ENCODE measurements around the gene MDN1. TPM values are rescaled to one million over a fixed set of nuclear protein-coding genes. Genes with fewer than 3 reads are reported as not detected.

The MDN1 gene
- total RNA-seq, 1 experiment from 2014 or later, result 3.8 TPM

DNA sequence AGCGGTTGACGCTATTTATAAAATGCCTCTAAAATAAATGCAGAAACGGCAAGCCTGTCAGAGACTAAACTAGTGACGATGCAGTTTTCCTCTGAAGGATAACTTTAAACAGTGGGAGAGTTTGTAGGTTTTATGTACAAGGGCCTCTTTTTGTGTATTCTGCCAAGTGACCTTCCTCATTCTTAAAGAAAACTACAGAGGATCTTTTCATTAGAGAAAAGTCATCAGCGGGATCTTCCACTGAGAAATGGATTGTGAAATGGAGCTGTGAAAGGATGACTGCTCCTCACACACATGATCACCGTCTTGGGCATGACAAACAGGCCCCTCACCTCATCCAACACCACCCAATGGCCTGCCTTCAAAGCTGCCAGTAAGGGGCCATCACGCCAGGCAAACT is 92.1 kb downstream of the MDN1 start:
- in situ Hi-C loops (cut with HindIII; ENCODE audit: low pct_unique_long_range_greater_than_20kb, low sequenced_read_pairs), result no loop called here
- no peak for DNase-seq (ENCODE audit: low read depth)

DNA sequence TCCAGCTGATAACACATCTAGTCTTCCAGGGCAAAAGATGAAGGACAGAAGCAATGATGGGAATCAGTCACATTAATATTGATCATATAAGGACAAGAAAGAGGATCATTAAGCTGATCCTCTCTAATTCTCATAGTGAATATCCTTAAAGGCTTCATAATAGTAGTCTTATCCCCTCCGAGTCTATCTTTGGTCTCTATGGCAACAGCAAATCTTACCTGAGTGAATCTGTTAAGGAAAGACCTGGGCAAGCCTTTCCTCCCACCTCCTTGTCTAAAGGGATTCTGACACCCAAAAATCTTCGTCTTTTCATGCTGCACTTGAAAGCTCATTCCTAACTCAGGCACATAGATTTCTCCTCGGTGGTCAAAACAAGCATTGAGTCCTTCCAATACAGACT is 94.6 kb downstream of the MDN1 start:
- in situ Hi-C loops (cut with HindIII; ENCODE audit: low pct_unique_long_range_greater_than_20kb, low sequenced_read_pairs), result no loop called here
- DNase-seq (ENCODE audit: low read depth), result no peak

DNA sequence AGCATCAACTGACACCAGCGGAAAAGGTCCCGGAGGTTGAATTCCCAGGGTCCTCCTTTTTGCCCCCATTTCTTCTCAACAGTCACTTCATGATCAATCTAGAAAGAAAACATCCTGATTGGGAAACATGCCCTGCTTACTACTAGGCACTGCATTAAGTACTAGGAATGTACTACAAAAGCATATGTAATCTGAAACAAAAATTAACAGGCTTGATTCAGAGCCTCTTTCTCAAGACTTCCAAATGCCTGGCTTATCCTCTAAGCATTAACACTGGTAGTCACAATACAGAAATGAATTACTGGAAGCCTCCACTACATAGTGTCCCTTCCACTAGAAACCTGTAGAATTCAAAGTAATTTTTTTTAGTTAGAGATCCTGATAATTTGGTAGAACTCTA is 96.5 kb downstream of the MDN1 start:
- DNase-seq (ENCODE audit: low read depth), result no peak
- in situ Hi-C loops (cut with HindIII; ENCODE audit: low pct_unique_long_range_greater_than_20kb, low sequenced_read_pairs), result no loop called here

DNA sequence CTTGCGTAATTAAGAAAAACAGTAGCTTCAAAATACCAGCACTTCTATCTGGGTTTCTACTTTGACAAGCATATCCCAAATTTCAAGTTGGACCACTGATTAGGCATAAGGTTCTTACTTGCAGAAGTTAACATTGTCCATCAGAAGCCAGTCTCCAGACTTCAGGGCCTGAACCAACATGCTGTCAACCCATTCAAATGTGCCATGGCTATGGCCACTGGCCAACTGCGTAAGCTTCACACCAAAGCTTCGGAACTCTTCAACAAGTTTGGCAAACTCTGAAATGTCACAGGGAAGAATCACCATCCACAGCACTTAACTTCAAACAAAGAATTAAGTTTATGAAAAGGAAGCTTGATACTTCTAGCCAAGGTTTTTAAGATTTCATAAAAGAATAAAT is 103.1 kb downstream of the MDN1 start:
- in situ Hi-C loops (cut with HindIII; ENCODE audit: low pct_unique_long_range_greater_than_20kb, low sequenced_read_pairs), result no loop called here
- DNase-seq (ENCODE audit: low read depth), result no peak

DNA sequence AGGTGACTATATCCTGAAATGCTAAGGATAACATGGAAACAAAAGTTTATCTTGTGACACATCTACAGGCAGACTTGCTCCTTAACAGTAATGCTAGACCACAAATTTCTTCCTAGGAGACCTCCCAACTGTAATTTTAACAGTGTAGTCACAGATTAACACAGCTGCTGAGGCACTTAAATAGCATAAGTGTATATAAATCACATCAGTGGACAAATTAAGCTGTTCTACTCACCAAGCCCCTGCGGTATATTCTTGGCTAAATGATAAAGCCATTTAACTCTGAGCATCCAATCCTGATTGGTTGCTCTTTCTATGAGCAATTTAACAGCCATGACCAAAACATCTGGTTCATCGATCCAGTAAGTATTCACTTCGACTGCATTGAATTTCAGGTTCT is 107.8 kb downstream of the MDN1 start:
- in situ Hi-C loops (cut with HindIII; ENCODE audit: low pct_unique_long_range_greater_than_20kb, low sequenced_read_pairs), result no loop called here
- DNase-seq (ENCODE audit: low read depth), result no peak

DNA sequence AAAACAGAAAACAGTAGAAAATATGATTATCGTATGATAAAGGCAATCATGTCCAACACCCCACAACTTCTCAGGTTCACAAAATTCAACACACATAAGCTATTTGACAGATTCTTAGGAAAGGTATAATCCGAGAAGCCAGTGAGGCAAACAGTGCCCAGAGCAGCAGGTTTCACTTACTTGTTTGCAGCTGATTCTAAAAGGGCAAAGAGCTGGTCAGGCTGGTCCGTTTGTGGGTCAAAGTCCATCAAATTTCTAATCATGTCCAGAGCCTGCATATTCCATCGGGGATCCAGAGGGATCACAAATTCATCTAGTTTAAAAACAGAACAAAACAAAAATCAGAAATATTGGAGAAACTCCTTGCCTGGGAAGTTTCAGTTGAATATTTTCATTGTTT is 111.3 kb downstream of the MDN1 start:
- in situ Hi-C loops (cut with HindIII; ENCODE audit: low pct_unique_long_range_greater_than_20kb, low sequenced_read_pairs), result no loop called here
- DNase-seq (ENCODE audit: low read depth), result no peak

DNA sequence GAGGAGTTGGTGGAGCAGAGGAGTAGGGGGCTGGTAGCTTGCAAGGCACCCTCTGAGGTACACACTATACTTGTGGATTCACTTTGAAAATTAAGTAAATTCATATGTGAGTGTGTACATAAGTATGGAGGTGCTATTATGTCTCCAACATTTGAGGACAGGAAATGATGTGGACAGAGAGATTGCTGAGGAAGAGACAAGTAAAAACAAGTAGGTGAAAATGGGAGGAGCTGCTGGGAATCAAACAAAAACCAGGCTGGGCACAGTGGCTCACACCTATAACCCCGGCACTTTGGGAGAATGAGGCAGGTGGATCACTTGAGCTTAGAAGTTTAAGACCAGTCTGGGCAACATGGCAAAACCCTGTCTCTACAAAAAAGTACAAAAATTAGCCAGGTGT is 111.8 kb downstream of the MDN1 start:
- in situ Hi-C loops (cut with HindIII; ENCODE audit: low pct_unique_long_range_greater_than_20kb, low sequenced_read_pairs), result no loop called here

DNA sequence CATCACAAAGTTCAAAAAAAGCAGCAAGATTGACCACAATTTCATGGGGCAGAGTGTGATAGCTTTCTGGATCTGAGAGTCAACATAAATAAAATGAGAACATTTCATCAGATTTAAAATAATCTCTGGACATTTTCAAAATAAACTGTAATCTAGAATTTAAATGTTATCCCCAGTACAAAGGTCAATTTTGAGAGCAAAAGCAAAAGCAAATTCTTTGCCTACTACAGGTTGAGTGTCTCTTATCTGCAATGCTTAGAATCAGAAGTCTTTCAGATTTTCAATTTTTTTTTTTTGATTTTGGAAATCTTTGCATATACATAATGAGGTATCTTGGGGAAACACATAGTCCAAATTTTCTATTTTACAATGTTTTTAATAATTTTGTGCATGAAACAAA is 113.5 kb downstream of the MDN1 start:
- in situ Hi-C loops (cut with HindIII; ENCODE audit: low pct_unique_long_range_greater_than_20kb, low sequenced_read_pairs), result no loop called here
- DNase-seq (ENCODE audit: low read depth), result no peak

More for the DNA sequence above, 111.8 kb downstream of the MDN1 start:
- DNase-seq (ENCODE audit: low read depth), result no peak

DNA sequence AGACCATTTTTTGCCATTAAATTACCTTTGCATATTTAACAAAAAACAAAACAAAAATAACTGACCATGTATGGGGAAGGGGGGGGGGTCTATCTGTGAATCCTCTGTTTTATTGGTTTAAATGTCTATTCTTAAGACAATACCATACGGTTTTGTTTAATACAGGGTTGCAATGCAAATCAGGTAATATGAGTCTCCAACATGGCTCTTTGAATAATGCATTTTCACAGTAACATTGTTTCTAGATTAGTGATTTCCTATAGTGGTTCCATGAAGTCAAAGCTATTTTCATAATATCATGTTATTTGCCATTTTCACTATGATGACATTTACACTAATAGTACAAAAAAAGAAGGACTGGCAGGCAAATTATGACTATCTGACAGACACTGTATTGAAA is 116.3 kb downstream of the MDN1 start:
- no peak for DNase-seq (ENCODE audit: low read depth)
- in situ Hi-C loops (cut with HindIII; ENCODE audit: low pct_unique_long_range_greater_than_20kb, low sequenced_read_pairs), result no loop called here

DNA sequence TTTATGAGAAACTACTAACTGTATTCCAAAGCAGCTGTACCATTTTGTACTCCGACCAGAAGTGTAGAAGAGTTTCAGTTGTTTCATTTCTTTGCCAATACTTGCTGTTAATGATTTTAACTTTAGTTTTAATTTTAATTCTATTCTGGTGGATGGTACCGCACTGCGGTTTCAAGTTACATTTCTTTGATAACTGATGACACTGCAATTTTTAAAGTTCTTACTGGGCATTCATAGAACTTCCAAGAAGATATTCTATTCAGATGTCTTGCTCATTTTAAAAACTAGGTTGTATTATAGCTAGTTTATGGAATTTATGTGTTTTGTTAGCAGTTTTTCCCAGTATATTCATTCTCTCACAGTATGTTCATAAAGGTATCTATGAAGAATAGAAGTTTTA is 117.2 kb downstream of the MDN1 start:
- in situ Hi-C loops (cut with HindIII; ENCODE audit: low pct_unique_long_range_greater_than_20kb, low sequenced_read_pairs), result no loop called here
- DNase-seq (ENCODE audit: low read depth), result no peak

DNA sequence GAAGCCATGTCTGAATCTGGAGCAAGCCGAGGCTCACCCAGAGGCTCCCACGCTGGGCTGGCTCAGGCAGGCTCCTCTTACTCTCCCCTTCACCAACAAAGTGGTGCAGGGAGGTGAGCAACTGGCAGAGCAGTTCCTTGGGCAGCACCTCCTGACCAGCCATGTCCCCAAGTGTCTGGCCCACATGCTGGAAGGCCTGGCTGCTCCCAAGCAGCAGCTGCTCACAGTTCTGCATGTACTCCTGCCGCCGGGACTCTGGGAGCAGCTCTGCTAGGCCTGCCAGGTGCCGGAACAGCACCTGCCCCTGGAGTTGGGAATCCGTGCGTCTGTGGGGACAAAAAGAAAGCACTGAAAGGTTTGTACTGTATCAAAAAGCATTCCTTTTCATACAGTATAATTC is 123.9 kb downstream of the MDN1 start:
- in situ Hi-C loops (cut with HindIII; ENCODE audit: low pct_unique_long_range_greater_than_20kb, low sequenced_read_pairs), result no loop called here
- DNase-seq (ENCODE audit: low read depth), result no peak

DNA sequence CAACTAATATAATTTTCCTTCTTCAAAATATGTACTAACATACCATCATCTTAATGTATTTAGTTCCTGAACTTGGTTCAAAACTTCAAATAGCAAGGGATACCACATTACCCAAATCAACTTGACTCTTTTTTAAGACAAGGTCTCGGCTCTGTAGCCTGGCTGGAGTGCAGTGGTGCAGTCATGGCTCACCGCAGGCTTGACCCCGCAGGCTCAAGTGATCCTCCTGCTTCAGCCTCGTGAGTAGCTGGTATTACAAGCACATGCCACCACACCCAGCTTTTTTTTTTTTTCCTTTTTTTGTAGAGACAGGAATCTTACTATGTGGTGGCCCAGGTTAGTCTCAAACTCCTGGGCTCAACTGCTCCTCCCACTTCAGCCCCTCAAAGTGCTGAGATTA is 125.2 kb downstream of the MDN1 start:
- in situ Hi-C loops (cut with HindIII; ENCODE audit: low pct_unique_long_range_greater_than_20kb, low sequenced_read_pairs), result no loop called here
- no peak for DNase-seq (ENCODE audit: low read depth)

DNA sequence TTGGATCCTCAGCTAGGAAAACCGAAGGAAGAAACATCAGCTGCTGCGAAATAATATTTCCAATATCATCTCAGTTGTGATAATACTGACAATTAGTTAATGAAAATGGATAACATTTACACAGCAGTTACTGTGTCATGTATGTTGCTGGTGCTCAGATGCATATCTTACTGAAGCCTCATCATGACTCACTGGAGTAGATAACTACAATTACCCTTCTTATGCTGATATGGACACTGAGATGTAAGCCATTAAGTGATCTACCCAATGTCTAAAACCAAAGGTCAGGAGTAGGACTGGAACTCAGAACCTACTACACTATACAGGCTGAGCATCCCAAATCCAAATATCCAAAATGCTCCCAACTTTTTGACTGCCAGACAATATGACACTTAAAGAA is 126.4 kb downstream of the MDN1 start:
- DNase-seq (ENCODE audit: low read depth), result no peak
- in situ Hi-C loops (cut with HindIII; ENCODE audit: low pct_unique_long_range_greater_than_20kb, low sequenced_read_pairs), result no loop called here

DNA sequence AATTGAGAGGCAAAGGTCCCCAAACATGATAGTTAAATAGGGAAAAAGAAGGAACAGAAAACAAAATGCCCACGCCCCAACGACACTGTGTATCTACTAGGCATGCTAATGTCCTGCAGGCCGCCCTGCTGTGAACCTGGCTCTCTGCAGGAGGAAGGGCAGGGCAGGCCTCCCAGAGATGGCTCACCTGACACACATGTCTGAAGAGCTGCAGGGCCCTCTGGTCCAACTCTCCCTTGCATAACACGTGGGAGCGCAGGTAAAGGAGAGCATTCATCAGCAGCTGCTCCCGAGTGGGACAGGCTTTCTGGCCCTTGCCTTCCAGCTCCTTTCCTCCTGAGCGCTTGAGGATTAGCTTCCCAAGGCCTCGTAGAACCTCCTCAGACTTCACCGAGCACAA is 127.3 kb downstream of the MDN1 start:
- in situ Hi-C loops (cut with HindIII; ENCODE audit: low pct_unique_long_range_greater_than_20kb, low sequenced_read_pairs), result no loop called here
- no peak for DNase-seq (ENCODE audit: low read depth)

DNA sequence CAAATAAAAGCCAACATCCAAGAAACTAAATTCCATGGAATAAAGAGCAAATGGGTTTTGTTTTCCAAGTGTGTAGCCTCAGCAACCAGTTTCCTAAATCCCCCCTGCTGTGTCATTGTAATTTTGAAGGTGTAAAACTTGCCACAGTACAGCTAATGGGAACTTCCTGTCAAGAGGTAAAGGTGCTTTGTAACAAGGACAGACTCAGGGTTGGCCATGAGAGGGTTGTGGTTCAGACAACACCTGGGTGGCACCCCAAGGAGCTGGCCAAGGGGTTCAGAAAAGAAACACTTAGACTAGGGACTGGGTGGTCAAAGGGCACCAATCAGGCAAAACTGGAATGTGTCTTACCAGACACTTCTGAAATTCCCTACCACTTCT is 128.7 kb downstream of the MDN1 start:
- in situ Hi-C loops (cut with HindIII; ENCODE audit: low pct_unique_long_range_greater_than_20kb, low sequenced_read_pairs), result no loop called here
- DNase-seq (ENCODE audit: low read depth), result no peak

DNA sequence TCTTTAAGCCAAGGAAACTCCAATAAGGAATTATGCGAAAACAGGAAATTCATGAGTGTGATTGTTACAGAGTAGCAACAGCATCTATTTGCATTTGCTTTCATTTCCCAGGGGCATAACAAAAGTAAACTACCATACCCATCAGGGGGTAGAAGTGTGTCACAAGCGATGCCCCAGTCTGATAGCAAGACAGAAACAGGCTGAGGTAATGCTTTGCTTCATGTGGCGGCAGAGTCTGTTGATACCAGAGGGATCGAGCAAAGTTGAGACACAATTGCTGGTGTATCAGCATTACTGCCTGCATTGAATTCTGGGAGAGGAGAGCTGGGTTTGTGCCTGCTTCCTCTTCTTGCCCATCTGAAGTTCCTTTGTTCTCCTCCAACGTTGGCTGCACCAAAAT is 129.9 kb downstream of the MDN1 start:
- no peak for DNase-seq (ENCODE audit: low read depth)
- in situ Hi-C loops (cut with HindIII; ENCODE audit: low pct_unique_long_range_greater_than_20kb, low sequenced_read_pairs), result no loop called here

DNA sequence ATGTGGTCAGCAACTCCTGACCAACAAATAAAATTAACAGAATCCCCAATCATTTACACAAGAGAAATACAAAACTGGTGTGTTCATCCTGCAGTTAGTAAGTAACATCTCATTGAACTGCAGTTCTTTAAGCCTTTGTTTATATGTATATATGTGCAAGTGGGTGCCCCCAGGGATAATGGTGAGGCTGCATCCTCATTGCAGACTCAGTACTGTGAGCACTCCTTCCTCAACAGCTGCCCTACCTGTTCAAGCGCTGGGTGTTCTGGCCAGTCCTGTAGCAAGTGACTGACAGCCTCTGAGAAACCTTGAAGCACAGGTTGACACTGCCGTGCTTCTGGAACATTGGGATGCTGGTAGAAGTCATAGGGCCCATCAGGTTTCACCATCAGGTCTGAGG is 131.3 kb downstream of the MDN1 start:
- no peak for DNase-seq (ENCODE audit: low read depth)
- in situ Hi-C loops (cut with HindIII; ENCODE audit: low pct_unique_long_range_greater_than_20kb, low sequenced_read_pairs), result no loop called here

DNA sequence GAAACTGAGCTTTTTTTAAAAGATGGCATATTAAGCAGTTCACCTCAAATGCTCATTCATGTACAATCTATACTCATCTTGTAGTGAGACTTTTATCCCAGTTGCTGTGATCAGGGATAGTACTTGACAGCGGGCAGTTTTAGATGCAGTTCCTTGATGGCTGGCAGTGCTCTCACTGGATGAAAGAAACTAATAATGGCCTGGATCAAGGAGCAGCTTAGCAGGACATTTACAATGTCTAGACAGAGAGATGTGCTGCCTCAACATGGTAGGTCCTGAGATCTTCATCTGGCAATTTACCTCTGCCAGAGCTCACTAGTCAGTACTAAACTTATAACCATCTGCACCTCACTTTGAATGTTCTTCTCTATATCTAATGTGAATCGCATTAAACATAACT is 134.3 kb downstream of the MDN1 start:
- DNase-seq (ENCODE audit: low read depth), result no peak
- in situ Hi-C loops (cut with HindIII; ENCODE audit: low pct_unique_long_range_greater_than_20kb, low sequenced_read_pairs), result no loop called here

DNA sequence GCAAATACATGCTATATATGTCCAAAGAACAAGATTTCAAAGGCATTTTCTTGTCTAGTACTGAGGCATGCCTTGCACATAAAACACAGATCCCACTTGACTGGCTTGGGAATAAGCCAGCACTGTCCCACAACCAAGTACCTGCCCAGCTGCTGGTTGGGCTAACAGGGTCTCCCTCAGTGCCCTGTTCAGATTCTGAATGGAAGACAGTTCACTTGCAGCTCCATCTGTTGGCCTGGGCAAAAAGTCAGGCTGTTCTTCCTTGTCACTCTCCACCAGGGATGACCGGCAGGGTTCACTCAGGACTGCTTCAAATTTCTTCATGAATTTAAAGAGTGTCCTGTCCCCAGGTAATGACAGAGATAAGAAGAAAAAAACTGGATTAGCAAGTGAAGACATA is 136.6 kb downstream of the MDN1 start:
- in situ Hi-C loops (cut with HindIII; ENCODE audit: low pct_unique_long_range_greater_than_20kb, low sequenced_read_pairs), result no loop called here
- no peak for DNase-seq (ENCODE audit: low read depth)

DNA sequence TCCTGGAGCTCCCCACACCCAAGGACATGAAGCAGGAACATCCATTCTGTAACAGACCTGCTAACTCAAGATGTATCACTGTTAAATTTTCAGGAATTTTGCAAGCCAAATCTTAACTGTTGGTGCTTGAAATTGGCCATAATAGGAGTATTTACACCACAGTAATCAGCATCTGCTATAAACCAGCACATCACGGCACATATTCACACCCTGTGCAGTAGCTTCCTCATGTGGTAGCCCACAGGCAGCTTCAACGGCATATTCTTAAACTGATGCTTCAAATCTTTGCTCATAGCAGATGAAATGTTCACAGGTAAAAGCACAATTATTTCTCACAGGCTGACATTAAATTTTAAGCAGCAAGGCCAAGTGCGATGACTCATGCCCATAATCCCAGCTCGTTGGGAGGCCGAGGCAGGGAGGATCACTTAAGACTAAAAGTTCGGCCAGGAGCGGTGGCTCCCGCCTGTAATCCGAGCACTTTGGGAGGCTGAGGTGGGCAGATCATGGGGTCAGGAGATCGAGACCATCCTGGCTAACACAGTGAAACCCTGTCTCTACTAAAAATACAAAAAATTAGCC is 137.5 kb downstream of the MDN1 start:
- in situ Hi-C loops (cut with HindIII; ENCODE audit: low pct_unique_long_range_greater_than_20kb, low sequenced_read_pairs), result no loop called here
- DNase-seq (ENCODE audit: low read depth), result no peak

DNA sequence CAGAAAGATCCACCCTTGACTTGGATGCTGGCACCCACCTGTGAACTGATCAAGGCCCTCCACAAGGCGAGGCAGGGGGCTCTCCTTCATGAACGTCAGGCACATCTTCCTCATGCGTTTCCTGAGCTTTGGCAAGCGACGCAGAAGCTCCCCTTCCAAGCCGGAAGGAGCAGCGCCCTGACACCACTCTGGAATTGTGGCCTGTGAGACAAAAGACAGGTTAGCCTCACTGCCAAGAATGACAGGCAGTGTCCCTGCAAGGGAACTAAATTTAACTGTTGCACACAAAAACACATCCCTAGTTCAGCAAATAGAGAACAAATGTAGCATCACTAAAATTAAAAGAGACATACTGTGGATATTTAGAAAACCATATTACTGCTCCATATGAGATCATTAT is 139.0 kb downstream of the MDN1 start:
- no peak for DNase-seq (ENCODE audit: low read depth)
- in situ Hi-C loops (cut with HindIII; ENCODE audit: low pct_unique_long_range_greater_than_20kb, low sequenced_read_pairs), result no loop called here
